Body of pancreas (tissue), 4 donors: ENCODE measurements around the gene DMXL1.

ENCODE experiments used
- CTCF ChIP-seq, 7 experiments: fragments of 450-650 bp in 4 of 7; fragments of 200-600 bp in 3 of 7; sonication (generic) in 3 of 7; IDR thresholded peaks; one replicate each; pipeline ENCODE4 v1.5.1; 2016 to 2019; ENCODE audit warnings: antibody characterized with exemption in 7 of 7
- POLR2A ChIP-seq, 3 donors: fragments of 450-650 bp; IDR thresholded peaks; one replicate each; pipeline ENCODE4 v1.6.1; 2016; ENCODE audit warnings: antibody characterized with exemption in 3 of 3, mild to moderate bottlenecking in 2 of 3

GRCh38 chr5:119200795-119201194 is 129.9 kb downstream of the DMXL1 start:
- TF ChIP-seq CTCF (IDR thresholded peaks at IDR 0.05) (no peak), POLR2A (IDR thresholded peaks at IDR 0.05) (no peak)
